OCI-LY7 (cell line): ENCODE data around the gene FN1. TPM values are rescaled to one million over a fixed set of nuclear protein-coding genes. Genes with fewer than 3 reads are reported as not detected.
"Not testable (repeated sequence)": the region's sequence is repeated elsewhere in the genome, so short reads cannot be mapped to it uniquely, and the experiment has no call there.

Experiments
- BruUV-seq: library from RNA; stranded (reverse); fragments of 400-500 nt; replicated peaks from 2 replicates; lab custom pipeline; 2021; lab: Mats Ljungman, UMichigan
- CTCF ChIA-PET: fragments of 300-600 bp; sonication (Branson Sonifier 250); formaldehyde crosslinking; loops from one replicate; lab custom pipeline; 2022; ENCODE audit warnings: antibody characterized with exemption; ENCODE audit not compliant: unreplicated experiment; lab: Charles Lee
- POLR2A ChIA-PET: fragments of 300-600 bp; sonication (Branson Sonifier 250); formaldehyde crosslinking; loops from one replicate; lab custom pipeline; 2022; ENCODE audit warnings: antibody characterized with exemption; lab: Charles Lee
- DNase-seq: peaks from one replicate; pipeline ENCODE4 v3.0.0-alpha.2; 2015; ENCODE audit warnings: low spot score
- H2AFZ ChIP-seq: fragments of 200-600 bp; sonication (generic), shearing (Covaris generic); 2 replicates; pipeline ENCODE4 v1.6.1; 2014; ENCODE audit warnings: mild to moderate bottlenecking, antibody characterized with exemption, low read length, moderate library complexity
- H3K27ac ChIP-seq: fragments of 200-600 bp; sonication (generic); 2 replicates; pipeline ENCODE4 v1.5.1; 2014; ENCODE audit warnings: mixed run types, low read depth, mild to moderate bottlenecking, moderate library complexity, low read length, inconsistent platforms; ENCODE audit not compliant: poor library complexity, severe bottlenecking
- H3K36me3 ChIP-seq: fragments of 200-600 bp; sonication (generic); 2 replicates; pipeline ENCODE4 v1.6.1; 2014; ENCODE audit warnings: mild to moderate bottlenecking, antibody characterized with exemption, low read length, moderate library complexity, mixed read lengths; ENCODE audit not compliant: insufficient read depth
- H3K4me1 ChIP-seq: fragments of 200-600 bp; sonication (generic); 2 replicates; pipeline ENCODE4 v1.5.1; 2014; ENCODE audit warnings: mild to moderate bottlenecking, low read length; ENCODE audit not compliant: insufficient read depth, poor library complexity, severe bottlenecking
- H3K4me2 ChIP-seq: fragments of 200-600 bp; sonication (generic); 2 replicates; pipeline ENCODE4 v1.6.1; 2014; ENCODE audit warnings: mild to moderate bottlenecking, low read length
- H3K4me3 ChIP-seq: fragments of 200-600 bp; sonication (generic); 2 replicates; pipeline ENCODE4 v1.5.1; 2014; ENCODE audit warnings: mild to moderate bottlenecking, low read depth, low read length; ENCODE audit not compliant: poor library complexity, severe bottlenecking
- H3K79me2 ChIP-seq: fragments of 200-600 bp; sonication (generic); 2 replicates; pipeline ENCODE4 v1.6.1; 2016; ENCODE audit warnings: low read depth, mild to moderate bottlenecking, low read length, moderate library complexity, mixed read lengths; ENCODE audit not compliant: insufficient read depth
- H3K9me2 ChIP-seq: fragments of 200-600 bp; sonication (generic); 2 replicates; pipeline ENCODE4 v1.6.1; 2016; ENCODE audit warnings: mild to moderate bottlenecking, low read length, mixed read lengths; ENCODE audit not compliant: insufficient read depth
- H3K9me3 ChIP-seq: fragments of 200-600 bp; sonication (generic); 2 replicates; pipeline ENCODE4 v1.6.1; 2014; ENCODE audit warnings: mild to moderate bottlenecking, mixed run types, low read length, mixed read lengths
- H4K20me1 ChIP-seq: fragments of 200-600 bp; sonication (generic); 2 replicates; pipeline ENCODE4 v1.6.1; 2014; ENCODE audit warnings: mild to moderate bottlenecking, antibody characterized with exemption, low read length, moderate library complexity, mixed read lengths; ENCODE audit not compliant: insufficient read depth
- CTCF ChIP-seq: fragments of 200-600 bp; sonication (generic); conservative IDR thresholded peaks from 2 replicates; pipeline ENCODE4 v1.5.1; 2014; ENCODE audit warnings: mild to moderate bottlenecking, antibody characterized with exemption, low read length, moderate library complexity, mixed read lengths
- EZH2phosphoT487 ChIP-seq: fragments of 200-600 bp; sonication (generic); IDR thresholded peaks from 2 replicates; pipeline ENCODE4 v1.6.1; 2018; ENCODE audit warnings: low read depth, borderline replicate concordance, mild to moderate bottlenecking, mixed run types, antibody characterized with exemption, low read length, moderate library complexity, mixed read lengths
- intact Hi-C: fragments of 100-400 bp; cut with micrococcal nuclease; formaldehyde crosslinking; loops from one replicate; pipeline ENCODE4 v1.10.0; 2022; ENCODE audit not compliant: unreplicated experiment
- total RNA-seq, 2 experiments: library from RNA; depleted of rRNA in 1 of 2; stranded (reverse); fragments of >200 nt in 1 of 2; shearing (Covaris generic) in 1 of 2; gene quantifications; 2 replicates each; pipeline ENCODE4 v1.2.3, GENCODE V29; 2014 to 2022

The FN1 gene
- total RNA-seq, 2 experiments from 2014 or later, result 1.3 TPM; not detected in 1

DNA sequence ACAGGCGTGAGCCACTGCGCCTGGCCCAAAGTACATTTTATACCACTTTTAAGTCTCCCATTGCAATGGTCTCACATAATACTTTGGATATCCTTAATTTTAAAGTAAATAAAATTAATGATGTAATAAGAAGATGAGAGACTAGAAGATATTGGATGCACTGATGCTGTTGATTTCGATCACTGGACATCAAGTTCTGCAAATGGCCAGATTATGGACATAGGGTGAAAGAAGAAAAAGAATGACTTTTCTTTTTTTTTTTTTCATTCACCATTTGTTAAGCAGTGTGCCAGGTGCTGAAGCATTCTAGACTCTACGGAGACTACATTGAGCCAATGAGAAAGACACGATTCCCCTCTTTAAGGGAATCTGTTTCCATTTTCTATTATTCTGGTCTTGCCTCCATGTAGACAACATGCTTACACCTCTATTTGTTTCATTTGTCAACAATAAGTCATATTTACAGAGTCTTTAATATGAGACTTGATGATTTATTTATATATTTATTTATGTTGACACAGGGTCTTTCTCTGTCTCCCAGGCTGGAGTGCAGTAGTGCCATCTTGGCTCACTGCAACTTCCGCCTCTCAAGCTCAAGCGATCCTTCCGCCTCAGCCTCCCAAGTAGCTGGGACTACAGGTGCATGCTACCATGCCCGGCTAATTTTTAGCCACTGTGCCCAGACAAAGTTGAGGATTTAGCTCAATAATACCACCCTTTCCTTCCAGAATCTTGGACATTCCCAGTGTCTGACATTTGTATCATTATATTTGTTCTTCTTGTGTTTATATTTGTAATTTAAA, 23.7 kb downstream of the FN1 start:
- intact Hi-C loops, result no loop called here
- H3K79me2 ChIP-seq, result no peaks in the 10 kb centered on the region
- no peaks in the 10 kb centered on the region for H3K9me3 ChIP-seq
- no TSS peak for BruUV-seq
- no peak overlapping the region for H3K27ac ChIP-seq
- H3K9me2 ChIP-seq, result 0 out of 2 replicates have a peak, but pooled peaks cover 3% of the 10 kb centered on the region
- H3K4me2 ChIP-seq, result no peak overlapping the region
- no peak overlapping the region for H3K4me3 ChIP-seq
- CTCF ChIA-PET, result no interaction called here
- no peak for DNase-seq
- no peaks in the 10 kb centered on the region for H3K4me1 ChIP-seq
- POLR2A ChIA-PET, result interaction anchor here (0.6 kb wide), 1 partner anchor 265 kb away, joined by 5 read pairs; no protein-coding TSS in a partner anchor
- H4K20me1 ChIP-seq, result no peaks in the 10 kb centered on the region
- TF ChIP-seq CTCF, result no peak
- no peak for TF ChIP-seq EZH2phosphoT487
- H2AFZ ChIP-seq, result no peak overlapping the region
- H3K36me3 ChIP-seq, result no peaks in the 10 kb centered on the region

GRCh38 chr2:215410932-215411285, 25.0 kb downstream of the FN1 start:
- H3K9me2 ChIP-seq, result no peaks in the 10 kb centered on the region
- no peaks in the 10 kb centered on the region for H3K79me2 ChIP-seq
- no peaks in the 10 kb centered on the region for H3K4me1 ChIP-seq
- DNase-seq, result no peak
- intact Hi-C loops, result no loop called here
- no peak for TF ChIP-seq CTCF
- no peak for TF ChIP-seq EZH2phosphoT487
- H3K36me3 ChIP-seq, result no peaks in the 10 kb centered on the region
- no peak overlapping the region for H3K4me3 ChIP-seq
- ChIA-PET POLR2A (interaction anchor here (0.7 kb wide), 1 partner anchor 32 kb away, joined by 3 read pairs; no protein-coding TSS in a partner anchor), CTCF (interaction anchor here (0.6 kb wide), 1 partner anchor 401 kb away, joined by 3 read pairs; no protein-coding TSS in a partner anchor)
- no peaks in the 10 kb centered on the region for H4K20me1 ChIP-seq
- H3K4me2 ChIP-seq, result no peak overlapping the region
- H2AFZ ChIP-seq, result no peak overlapping the region
- H3K9me3 ChIP-seq, result no peaks in the 10 kb centered on the region
- no TSS peak for BruUV-seq
- no peak overlapping the region for H3K27ac ChIP-seq

DNA sequence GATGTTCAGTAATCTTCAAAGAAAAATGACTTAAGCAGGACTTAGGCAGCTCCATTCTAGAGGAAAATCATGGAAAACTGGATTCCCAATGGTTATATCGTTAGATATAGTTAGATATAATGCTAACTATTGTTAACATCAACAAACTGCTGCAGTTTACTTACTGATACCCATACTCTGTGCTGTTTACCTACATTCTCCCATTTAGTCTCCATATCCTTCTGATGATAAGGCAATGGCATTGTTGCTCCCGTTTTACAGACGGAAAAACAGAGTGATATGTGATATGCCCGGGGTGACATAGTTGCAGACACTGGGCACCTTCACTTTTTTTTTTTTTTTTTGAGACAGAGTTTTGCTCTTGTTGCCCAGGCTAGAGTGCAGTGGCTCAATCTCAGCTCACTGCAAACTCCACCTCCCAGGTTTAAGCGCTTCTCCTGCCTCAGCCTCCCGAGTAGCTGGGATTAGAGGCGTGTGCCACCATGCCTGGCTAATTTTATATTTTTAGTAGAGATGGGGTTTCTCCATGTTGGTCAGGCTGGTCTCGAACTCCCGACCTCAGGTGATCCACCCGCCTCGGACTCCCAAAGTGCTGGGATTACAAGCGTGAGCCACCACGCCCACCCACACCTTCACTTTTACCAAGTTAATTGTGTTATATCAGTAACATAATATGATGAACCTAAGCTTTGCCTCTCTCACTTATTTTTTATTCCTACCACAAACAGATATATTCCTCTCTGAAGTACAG, 25.5 kb downstream of the FN1 start:
- H3K27ac ChIP-seq, POLR2A ChIA-PET, H3K4me1 ChIP-seq, H3K4me2 ChIP-seq, H3K36me3 ChIP-seq, BruUV-seq, H3K9me2 ChIP-seq, DNase-seq, H4K20me1 ChIP-seq, H3K9me3 ChIP-seq, H3K4me3 ChIP-seq, H3K79me2 ChIP-seq, intact Hi-C loops, H2AFZ ChIP-seq: not testable (repeated sequence)
- CTCF ChIA-PET, result interaction anchor here (0.6 kb wide), 1 partner anchor 402 kb away, joined by 3 read pairs; no protein-coding TSS in a partner anchor
